Measurements from ENCODE around the gene HSPA12B.

DNA sequence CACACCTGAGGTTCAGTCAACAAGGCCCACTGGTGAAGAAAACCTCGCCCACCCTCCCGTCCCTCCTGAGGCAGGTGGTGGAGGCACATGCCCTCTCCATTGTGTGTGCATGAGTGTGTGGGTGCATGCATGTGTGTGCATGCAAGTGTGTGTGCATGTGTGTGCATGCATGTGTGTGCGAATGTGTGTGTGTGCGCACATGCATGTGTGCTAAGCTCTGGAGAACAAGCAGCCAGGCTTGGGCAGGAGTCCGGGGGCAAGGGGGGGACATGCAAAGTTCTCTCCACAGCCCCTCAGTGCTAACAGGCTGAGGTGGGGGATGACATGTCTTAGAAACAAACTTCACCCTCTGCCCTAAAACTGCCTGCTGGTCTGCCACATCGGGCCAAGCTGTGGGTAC is 3.1 kb upstream of the HSPA12B start:
- TF ChIP-seq, protein P1, sequence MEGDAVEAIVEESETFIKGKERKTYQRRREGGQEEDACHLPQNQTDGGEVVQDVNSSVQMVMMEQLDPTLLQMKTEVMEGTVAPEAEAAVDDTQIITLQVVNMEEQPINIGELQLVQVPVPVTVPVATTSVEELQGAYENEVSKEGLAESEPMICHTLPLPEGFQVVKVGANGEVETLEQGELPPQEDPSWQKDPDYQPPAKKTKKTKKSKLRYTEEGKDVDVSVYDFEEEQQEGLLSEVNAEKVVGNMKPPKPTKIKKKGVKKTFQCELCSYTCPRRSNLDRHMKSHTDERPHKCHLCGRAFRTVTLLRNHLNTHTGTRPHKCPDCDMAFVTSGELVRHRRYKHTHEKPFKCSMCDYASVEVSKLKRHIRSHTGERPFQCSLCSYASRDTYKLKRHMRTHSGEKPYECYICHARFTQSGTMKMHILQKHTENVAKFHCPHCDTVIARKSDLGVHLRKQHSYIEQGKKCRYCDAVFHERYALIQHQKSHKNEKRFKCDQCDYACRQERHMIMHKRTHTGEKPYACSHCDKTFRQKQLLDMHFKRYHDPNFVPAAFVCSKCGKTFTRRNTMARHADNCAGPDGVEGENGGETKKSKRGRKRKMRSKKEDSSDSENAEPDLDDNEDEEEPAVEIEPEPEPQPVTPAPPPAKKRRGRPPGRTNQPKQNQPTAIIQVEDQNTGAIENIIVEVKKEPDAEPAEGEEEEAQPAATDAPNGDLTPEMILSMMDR (IDR thresholded peaks at IDR 0.05), result no peak
- no peak for TF ChIP-seq POLR2A (IDR thresholded peaks at IDR 0.05)

All from prostate gland (tissue), 2 donors.